ENCODE results near the gene CTSK. TPM values are rescaled to one million over a fixed set of nuclear protein-coding genes. Genes with fewer than 3 reads are reported as not detected.

Gene CTSK
- total and polyA plus RNA-seq, 4 donors, result 5.2 to 25.7 (median 14.3) TPM

- H3K36me3 ChIP-seq (ENCODE audit: control insufficient read depth in 4 of 4, insufficient read depth in 4 of 4, low read length in 4 of 4), result peaks cover 0 to 4% (median 0%) of the 10 kb centered on the region in 4 donors
- H3K4me1 ChIP-seq (ENCODE audit: control insufficient read depth in 5 of 5, insufficient read depth in 5 of 5, low read length in 5 of 5), result peaks cover 0 to 7% (median 3%) of the 10 kb centered on the region in 5 donors
- H3K4me3 ChIP-seq, result no peak overlapping the region
- H3K9me3 ChIP-seq (ENCODE audit: control insufficient read depth in 4 of 4, insufficient read depth in 3 of 4, low read length in 3 of 4), result no peaks in the 10 kb centered on the region
- DNase-seq (no peak), ATAC-seq (ENCODE audit: insufficient read depth, low FRiP score) (no peak)
- WGBS, 2 donors, result 50 to 67% methylated on average over 3 of the region's 3 CpGs
- no peak for TF ChIP-seq CTCF (IDR thresholded peaks at IDR 0.05; ENCODE audit: control extremely low read depth, extremely low read depth)
- H3K27ac ChIP-seq (ENCODE audit: low read depth in 1 of 2, low read length in 1 of 2), result no peak overlapping the region
- H3K27me3 ChIP-seq (ENCODE audit: control insufficient read depth in 3 of 3, insufficient read depth in 3 of 3, low read length in 2 of 3), result no peaks in the 10 kb centered on the region
- no peak overlapping the region for H3K9ac ChIP-seq (ENCODE audit: insufficient read depth in 1 of 2, low read length in 2 of 2)
Measured at GRCh38 chr1:150760013-150760412, 48.0 kb downstream of the CTSK start.

- 66 to 91% methylated on average over 2 of the region's 2 CpGs for WGBS, 2 donors
- no peak overlapping the region for H3K4me3 ChIP-seq
- H3K9ac ChIP-seq (ENCODE audit: insufficient read depth in 1 of 2, low read length in 2 of 2), result no peak overlapping the region
- H3K4me1 ChIP-seq (ENCODE audit: control insufficient read depth in 5 of 5, insufficient read depth in 5 of 5, low read length in 5 of 5), result peaks cover 0 to 1% (median 0%) of the 10 kb centered on the region in 5 donors
- no peak for TF ChIP-seq CTCF (IDR thresholded peaks at IDR 0.05; ENCODE audit: control extremely low read depth, extremely low read depth)
- H3K9me3 ChIP-seq (ENCODE audit: control insufficient read depth in 4 of 4, insufficient read depth in 3 of 4, low read length in 3 of 4), result no peaks in the 10 kb centered on the region
- DNase-seq (no peak), ATAC-seq (ENCODE audit: insufficient read depth, low FRiP score) (no peak)
- H3K36me3 ChIP-seq (ENCODE audit: control insufficient read depth in 4 of 4, insufficient read depth in 4 of 4, low read length in 4 of 4), result peaks cover 0 to 14% (median 0%) of the 10 kb centered on the region in 4 donors
- H3K27me3 ChIP-seq (ENCODE audit: control insufficient read depth in 3 of 3, insufficient read depth in 3 of 3, low read length in 2 of 3), result no peaks in the 10 kb centered on the region
- H3K27ac ChIP-seq (ENCODE audit: low read depth in 1 of 2, low read length in 1 of 2), result no peak overlapping the region
Measured at GRCh38 chr1:150753416-150753815, 54.6 kb downstream of the CTSK start.

- Histone ChIP-seq H3K9me3 (ENCODE audit: control insufficient read depth in 4 of 4, insufficient read depth in 3 of 4, low read length in 3 of 4) (no peaks in the 10 kb centered on the region), H3K4me1 (ENCODE audit: control insufficient read depth in 5 of 5, insufficient read depth in 5 of 5, low read length in 5 of 5) (peaks cover 0 to 1% (median 0%) of the 10 kb centered on the region in 5 donors), H3K27me3 (ENCODE audit: control insufficient read depth in 3 of 3, insufficient read depth in 3 of 3, low read length in 2 of 3) (no peaks in the 10 kb centered on the region), H3K9ac (ENCODE audit: insufficient read depth in 1 of 2, low read length in 2 of 2) (no peak overlapping the region), H3K27ac (ENCODE audit: low read depth in 1 of 2, low read length in 1 of 2) (no peak overlapping the region), H3K36me3 (ENCODE audit: control insufficient read depth in 4 of 4, insufficient read depth in 4 of 4, low read length in 4 of 4) (peaks cover 0 to 13% (median 0%) of the 10 kb centered on the region in 4 donors), H3K4me3 (no peak overlapping the region)
- DNase-seq (no peak), ATAC-seq (ENCODE audit: insufficient read depth, low FRiP score) (peak; percentile 34)
- WGBS, 2 donors, result 74 to 86% methylated on average over 5 to 6 of the region's 6 CpGs
- TF ChIP-seq CTCF (IDR thresholded peaks at IDR 0.05; ENCODE audit: control extremely low read depth, extremely low read depth), result no peak
Measured at GRCh38 chr1:150751443-150751842, 56.6 kb downstream of the CTSK start.

- TF ChIP-seq CTCF (IDR thresholded peaks at IDR 0.05; ENCODE audit: control extremely low read depth, extremely low read depth), result no peak
- H3K4me1 ChIP-seq (ENCODE audit: control insufficient read depth in 5 of 5, insufficient read depth in 5 of 5, low read length in 5 of 5), result peaks cover 0 to 1% (median 0%) of the 10 kb centered on the region in 5 donors
- ATAC-seq (ENCODE audit: insufficient read depth, low FRiP score) (no peak), DNase-seq (no peak)
- no peak overlapping the region for H3K9ac ChIP-seq (ENCODE audit: insufficient read depth in 1 of 2, low read length in 2 of 2)
- H3K9me3 ChIP-seq (ENCODE audit: control insufficient read depth in 4 of 4, insufficient read depth in 3 of 4, low read length in 3 of 4), result no peaks in the 10 kb centered on the region
- 93% methylated on average over 8 of the region's 8 CpGs for WGBS, 2 donors
- H3K4me3 ChIP-seq, result no peak overlapping the region
- no peaks in the 10 kb centered on the region for H3K27me3 ChIP-seq (ENCODE audit: control insufficient read depth in 3 of 3, insufficient read depth in 3 of 3, low read length in 2 of 3)
- no peak overlapping the region for H3K27ac ChIP-seq (ENCODE audit: low read depth in 1 of 2, low read length in 1 of 2)
- H3K36me3 ChIP-seq (ENCODE audit: control insufficient read depth in 4 of 4, insufficient read depth in 4 of 4, low read length in 4 of 4), result peaks cover 0 to 12% (median 0%) of the 10 kb centered on the region in 4 donors
Measured at GRCh38 chr1:150749720-150750311, 58.2 kb downstream of the CTSK start.

Data from lung (tissue), 12 donors.